GM12874 (cell line): ENCODE measurements around the gene MSI2.

Experiments
- CTCF ChIP-seq: IDR thresholded peaks from 2 replicates; pipeline ENCODE4 v1.5.1; 2011; ENCODE audit warnings: low read depth, mild to moderate bottlenecking, control low read depth, low read length, moderate library complexity; ENCODE audit not compliant: insufficient read depth

The MSI2 gene

GRCh38 chr17:57404795-57405490 lies 148.6 kb downstream of the MSI2 start:
- no peak for TF ChIP-seq CTCF

- TF ChIP-seq CTCF: no peak
Observed at GRCh38 chr17:57405491-57406072, 149.3 kb downstream of the MSI2 start.

GRCh38 chr17:57406131-57406980 lies 150.0 kb downstream of the MSI2 start:
- TF ChIP-seq CTCF: no peak

- no peak for TF ChIP-seq CTCF
Observed at GRCh38 chr17:57406981-57407286, 150.6 kb downstream of the MSI2 start.

GRCh38 chr17:57407287-57408070 lies 151.2 kb downstream of the MSI2 start:
- no peak for TF ChIP-seq CTCF

GRCh38 chr17:57408071-57408811 lies 151.9 kb downstream of the MSI2 start:
- TF ChIP-seq CTCF: no peak
